Measurements from ENCODE around the gene SHC2.
"Not testable (repeated sequence)": the region's sequence is repeated elsewhere in the genome, so short reads cannot be mapped to it uniquely, and the experiment has no call there.

The SHC2 gene

GRCh38 chr19:491146-491741 is 30.4 kb upstream of the SHC2 start:
- DNase-seq = no peak

- no peak for DNase-seq
Measured at GRCh38 chr19:489418-490196, 28.8 kb upstream of the SHC2 start.

- peak; percentile 94 for DNase-seq
Measured at GRCh38 chr19:488505-489417, 27.9 kb upstream of the SHC2 start.

- no peak for DNase-seq
Measured at GRCh38 chr19:485583-486236, 24.9 kb upstream of the SHC2 start.

- no peak for DNase-seq
Measured at GRCh38 chr19:485077-485476, 24.2 kb upstream of the SHC2 start.

- DNase-seq = no peak
Measured at GRCh38 chr19:484494-484893, 23.7 kb upstream of the SHC2 start.

- no peak for DNase-seq
Measured at GRCh38 chr19:483332-484072, 22.7 kb upstream of the SHC2 start.

GRCh38 chr19:482186-483041 is 21.6 kb upstream of the SHC2 start:
- no peak for DNase-seq

GRCh38 chr19:481100-481499 is 20.3 kb upstream of the SHC2 start:
- not testable (repeated sequence) for DNase-seq

GRCh38 chr19:480016-480855 is 19.4 kb upstream of the SHC2 start:
- peak; percentile 66 for DNase-seq

- DNase-seq = no peak
Measured at GRCh38 chr19:478976-479375, 18.1 kb upstream of the SHC2 start.

- no peak for DNase-seq
Measured at GRCh38 chr19:478236-478903, 17.5 kb upstream of the SHC2 start.

- DNase-seq = no peak
Measured at GRCh38 chr19:475360-475759, 14.5 kb upstream of the SHC2 start.

- DNase-seq = no peak
Measured at GRCh38 chr19:474126-475078, 13.6 kb upstream of the SHC2 start.

- DNase-seq = no peak
Measured at GRCh38 chr19:472005-472858, 11.4 kb upstream of the SHC2 start.

- no peak for DNase-seq
Measured at GRCh38 chr19:470701-471100, 9.9 kb upstream of the SHC2 start.

GRCh38 chr19:469833-470232 is 9.0 kb upstream of the SHC2 start:
- no peak for DNase-seq
